IPS DF 6.9 (cell line): Measurements from ENCODE around the gene MERTK.

Experiments
- DNase-seq: peaks from one replicate; pipeline ENCODE4 v3.0.0-alpha.2; 2013; ENCODE audit warnings: low read depth, low spot score
- H3K27ac ChIP-seq: one replicate; pipeline ENCODE4 v1.5.1; 2013; ENCODE audit warnings: low read length, control low read depth
- H3K27me3 ChIP-seq: 2 replicates; pipeline ENCODE4 v1.6.1; 2013; ENCODE audit warnings: mild to moderate bottlenecking, low read length; ENCODE audit not compliant: control insufficient read depth, insufficient read depth
- H3K36me3 ChIP-seq: 2 replicates; pipeline ENCODE4 v1.6.1; 2013; ENCODE audit warnings: low read length; ENCODE audit not compliant: control insufficient read depth, insufficient read depth
- H3K4me1 ChIP-seq: 2 replicates; pipeline ENCODE4 v1.6.1; 2013; ENCODE audit warnings: low read length; ENCODE audit not compliant: control insufficient read depth, insufficient read depth
- H3K4me3 ChIP-seq: 2 replicates; pipeline ENCODE4 v1.5.1; 2013; ENCODE audit warnings: mild to moderate bottlenecking, low read length
- H3K9me3 ChIP-seq: 2 replicates; pipeline ENCODE4 v1.6.1; 2013; ENCODE audit warnings: low read length, inconsistent platforms; ENCODE audit not compliant: control insufficient read depth, insufficient read depth
- WGBS: extraction: QIAGEN DNeasy Blood & Tissue Kit; methylation state at CpG from one replicate; pipeline ENCODE4 v1.1.7; 2013; ENCODE audit warnings: mixed read lengths, missing lambda C conversion rate; ENCODE audit not compliant: insufficient read length, insufficient coverage; 5-methylcytosine and 5-hydroxymethylcytosine counted together

The MERTK gene

GRCh38 chr2:111994042-111994441 is 95.6 kb downstream of the MERTK start:
- H3K27ac ChIP-seq, result no peak overlapping the region
- no peaks in the 10 kb centered on the region for H3K36me3 ChIP-seq
- no peaks in the 10 kb centered on the region for H3K27me3 ChIP-seq
- H3K4me3 ChIP-seq, result no peak overlapping the region
- no peaks in the 10 kb centered on the region for H3K9me3 ChIP-seq
- H3K4me1 ChIP-seq, result peaks cover 1% of the 10 kb centered on the region; the same call in 1 of the 2 replicates
- no peak for DNase-seq
- no CpG with 5 or more reads among the region's 8 CpGs for WGBS

GRCh38 chr2:111995148-111995547 is 96.7 kb downstream of the MERTK start:
- no peaks in the 10 kb centered on the region for H3K27me3 ChIP-seq
- H3K36me3 ChIP-seq, result no peaks in the 10 kb centered on the region
- peaks cover 1% of the 10 kb centered on the region; the same call in 1 of the 2 replicates for H3K4me1 ChIP-seq
- WGBS, result no CpG with 5 or more reads among the region's 5 CpGs
- H3K27ac ChIP-seq, result no peak overlapping the region
- no peak overlapping the region for H3K4me3 ChIP-seq
- DNase-seq, result no peak
- H3K9me3 ChIP-seq, result no peaks in the 10 kb centered on the region

GRCh38 chr2:111999809-112000208 is 101.4 kb downstream of the MERTK start:
- Histone ChIP-seq H3K27me3 (no peaks in the 10 kb centered on the region), H3K36me3 (no peaks in the 10 kb centered on the region), H3K4me3 (no peak overlapping the region), H3K27ac (no peak overlapping the region), H3K4me1 (peaks cover 1% of the 10 kb centered on the region; the same call in 1 of the 2 replicates), H3K9me3 (no peaks in the 10 kb centered on the region)
- WGBS, result no CpG with 5 or more reads among the region's 4 CpGs
- no peak for DNase-seq

GRCh38 chr2:112000399-112001135 is 102.2 kb downstream of the MERTK start:
- no peak overlapping the region for H3K4me3 ChIP-seq
- H3K27me3 ChIP-seq, result no peaks in the 10 kb centered on the region
- H3K36me3 ChIP-seq, result no peaks in the 10 kb centered on the region
- H3K27ac ChIP-seq, result no peak overlapping the region
- no CpG with 5 or more reads among the region's 5 CpGs for WGBS
- H3K4me1 ChIP-seq, result peaks cover 1% of the 10 kb centered on the region; the same call in 1 of the 2 replicates
- H3K9me3 ChIP-seq, result no peaks in the 10 kb centered on the region
- DNase-seq, result no peak

- no peak for DNase-seq
- H3K27ac ChIP-seq, result no peak overlapping the region
- WGBS, result no CpG with 5 or more reads among the region's 4 CpGs
Measured at GRCh38 chr2:112001136-112001715, 102.8 kb downstream of the MERTK start.

GRCh38 chr2:112001942-112002341 is 103.5 kb downstream of the MERTK start:
- H3K4me3 ChIP-seq, result no peak overlapping the region
- no peak overlapping the region for H3K27ac ChIP-seq
- H3K27me3 ChIP-seq, result no peaks in the 10 kb centered on the region
- H3K9me3 ChIP-seq, result no peaks in the 10 kb centered on the region
- no peak for DNase-seq
- H3K36me3 ChIP-seq, result no peaks in the 10 kb centered on the region
- no peaks in the 10 kb centered on the region for H3K4me1 ChIP-seq

More at GRCh38 chr2:112001136-112001715, 102.8 kb downstream of the MERTK start:
- Histone ChIP-seq H3K4me3 (no peak overlapping the region), H3K36me3 (no peaks in the 10 kb centered on the region), H3K9me3 (no peaks in the 10 kb centered on the region), H3K4me1 (no peaks in the 10 kb centered on the region; the same call in 1 of the 2 replicates), H3K27me3 (no peaks in the 10 kb centered on the region)

- no peak for DNase-seq
- WGBS, result no CpG with 5 or more reads among the region's 5 CpGs
- no peaks in the 10 kb centered on the region for H3K27me3 ChIP-seq
- no peak overlapping the region for H3K4me3 ChIP-seq
- no peaks in the 10 kb centered on the region for H3K36me3 ChIP-seq
- no peaks in the 10 kb centered on the region for H3K4me1 ChIP-seq
- H3K27ac ChIP-seq, result no peak overlapping the region
- H3K9me3 ChIP-seq, result no peaks in the 10 kb centered on the region
Measured at GRCh38 chr2:112003576-112004252, 105.3 kb downstream of the MERTK start.

GRCh38 chr2:112004253-112004645 is 105.8 kb downstream of the MERTK start:
- Histone ChIP-seq H3K4me3 (no peak overlapping the region), H3K27ac (no peak overlapping the region), H3K4me1 (no peaks in the 10 kb centered on the region), H3K27me3 (no peaks in the 10 kb centered on the region), H3K9me3 (no peaks in the 10 kb centered on the region), H3K36me3 (no peaks in the 10 kb centered on the region)
- no peak for DNase-seq
- no CpG with 5 or more reads among the region's 5 CpGs for whole genome bisulfite sequencing

GRCh38 chr2:112005406-112006075 is 107.1 kb downstream of the MERTK start:
- Histone ChIP-seq H3K9me3 (no peaks in the 10 kb centered on the region), H3K27ac (no peak overlapping the region), H3K36me3 (no peaks in the 10 kb centered on the region), H3K4me3 (no peak overlapping the region), H3K4me1 (no peaks in the 10 kb centered on the region), H3K27me3 (no peaks in the 10 kb centered on the region)
- no peak for DNase-seq
- no CpG with 5 or more reads among the region's 5 CpGs for WGBS

GRCh38 chr2:112006076-112006410 is 107.6 kb downstream of the MERTK start:
- Histone ChIP-seq H3K27me3 (no peaks in the 10 kb centered on the region), H3K4me3 (no peak overlapping the region), H3K9me3 (no peaks in the 10 kb centered on the region), H3K36me3 (no peaks in the 10 kb centered on the region), H3K27ac (no peak overlapping the region), H3K4me1 (no peaks in the 10 kb centered on the region)
- no CpG with 5 or more reads among the region's 4 CpGs for WGBS
- no peak for DNase-seq
